Suppressor macrophage treated with lipopolysaccharide for 1 hour (primary cell): ENCODE data around the gene FAM240A.
"Not testable (repeated sequence)": the region's sequence is repeated elsewhere in the genome, so short reads cannot be mapped to it uniquely, and the experiment has no call there.

ENCODE experiments used
- DNase-seq, 3 donors: peaks; one replicate each; pipeline ENCODE4 v3.0.0-alpha.2; 2020 to 2022

Gene FAM240A

DNA sequence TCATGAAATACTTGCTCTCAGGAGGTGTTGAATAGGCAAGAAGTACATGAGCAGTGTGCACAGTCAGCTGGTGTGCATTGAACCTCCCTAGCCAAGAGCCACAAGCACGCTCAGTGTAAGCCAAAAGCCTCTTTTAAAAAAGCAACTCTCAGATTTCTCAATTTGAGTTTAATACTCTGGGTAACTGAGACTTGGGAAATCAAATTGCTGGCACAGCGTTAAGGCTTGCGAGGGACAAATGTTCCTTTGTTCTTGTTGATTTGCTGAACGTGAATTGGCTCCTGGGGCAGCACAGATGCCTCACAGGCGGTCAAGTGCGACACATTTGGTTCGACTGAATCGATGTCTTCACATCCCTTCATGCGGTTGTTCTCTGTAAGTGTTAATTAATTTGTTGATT lies at the start of gene FAM240A:
Gene FAM240A, plus strand, starts transcription at position 202 of the 400 bp plus-strand sequence. Its CDS starts 159 bp downstream, at position 361.
- no peak for DNase-seq

DNA sequence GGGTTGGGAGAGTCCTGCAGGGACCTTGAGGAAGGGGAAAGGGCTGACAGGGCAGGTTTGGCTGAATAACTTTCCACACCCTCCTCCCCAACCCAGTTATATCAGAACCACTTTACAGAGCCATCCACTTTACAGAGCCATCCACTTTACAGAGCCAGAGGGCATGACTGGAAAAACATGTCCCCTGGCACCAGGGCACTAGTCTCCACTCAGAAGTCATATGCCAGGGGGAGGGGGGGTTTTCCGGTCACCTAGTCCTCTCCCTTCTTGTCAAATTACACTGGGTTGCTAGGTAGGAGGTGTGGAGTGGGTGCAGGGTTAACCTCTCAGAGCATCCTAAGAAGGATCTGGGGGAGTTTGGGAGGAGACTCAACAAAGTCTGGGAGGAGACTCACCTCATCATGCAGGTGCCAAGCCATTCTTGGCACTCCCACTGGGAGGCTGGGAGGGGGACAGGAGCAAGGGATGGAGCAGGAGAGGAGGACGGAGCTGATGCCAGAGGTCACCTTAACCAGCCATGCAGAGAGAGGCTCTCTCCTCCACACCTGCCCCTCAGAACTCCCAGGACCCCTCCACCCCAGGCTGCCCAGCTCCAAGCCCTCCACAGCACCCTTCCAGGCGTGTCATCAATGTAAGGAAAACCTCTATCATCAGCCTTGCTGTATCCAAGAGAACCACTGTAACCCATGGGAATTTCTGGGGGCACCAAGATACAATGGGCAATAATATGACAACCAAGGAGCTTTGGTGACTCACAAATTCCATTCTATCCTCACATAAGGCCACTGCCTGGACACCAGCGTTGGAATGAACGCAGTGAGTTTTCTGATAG lies 47.9 kb upstream of the FAM240A start:
- no peak for DNase-seq

DNA sequence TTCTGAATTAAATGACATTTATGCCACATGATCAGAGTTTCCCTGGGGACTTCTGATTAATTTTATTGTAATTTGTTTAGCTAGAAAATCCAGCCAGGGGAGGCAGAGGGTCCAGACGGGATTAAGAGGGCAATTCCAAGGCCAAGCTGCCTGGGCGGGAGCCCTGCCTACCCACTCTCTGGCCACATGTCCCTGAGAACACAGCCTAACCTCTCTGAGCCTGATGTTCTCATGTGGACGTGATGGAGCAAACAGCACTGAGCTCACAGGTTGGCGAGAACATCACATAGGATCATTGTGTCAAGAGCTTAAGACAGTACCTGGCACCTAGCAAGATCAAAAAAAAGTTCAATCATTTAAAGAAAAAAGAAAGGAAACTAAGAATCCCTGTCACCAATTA lies 47.2 kb upstream of the FAM240A start:
- DNase-seq: no peak

DNA sequence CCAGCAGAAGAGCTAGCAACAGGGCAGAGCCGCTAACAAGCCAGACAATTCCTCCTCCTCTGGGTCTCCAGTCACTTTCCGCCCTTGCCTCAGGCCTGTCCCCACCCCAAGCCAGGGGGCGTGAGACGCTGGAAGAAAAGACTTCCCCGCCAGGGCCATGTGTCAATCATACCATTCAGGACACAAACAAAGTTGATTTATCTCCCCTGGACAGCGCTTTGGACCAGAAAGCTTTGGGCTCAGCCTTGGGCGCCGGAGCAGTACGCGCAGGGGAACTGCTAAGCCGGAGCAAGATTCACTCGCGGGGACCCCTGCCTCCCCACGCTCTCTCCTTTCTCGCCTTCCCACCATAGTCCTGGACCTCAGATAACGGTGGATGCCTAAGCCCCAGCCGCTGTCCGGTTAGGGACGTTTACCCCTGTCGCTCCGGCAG lies 46.7 kb upstream of the FAM240A start:
- peak in 2 of 3 donors; percentile 11 to 28 for DNase-seq

DNA sequence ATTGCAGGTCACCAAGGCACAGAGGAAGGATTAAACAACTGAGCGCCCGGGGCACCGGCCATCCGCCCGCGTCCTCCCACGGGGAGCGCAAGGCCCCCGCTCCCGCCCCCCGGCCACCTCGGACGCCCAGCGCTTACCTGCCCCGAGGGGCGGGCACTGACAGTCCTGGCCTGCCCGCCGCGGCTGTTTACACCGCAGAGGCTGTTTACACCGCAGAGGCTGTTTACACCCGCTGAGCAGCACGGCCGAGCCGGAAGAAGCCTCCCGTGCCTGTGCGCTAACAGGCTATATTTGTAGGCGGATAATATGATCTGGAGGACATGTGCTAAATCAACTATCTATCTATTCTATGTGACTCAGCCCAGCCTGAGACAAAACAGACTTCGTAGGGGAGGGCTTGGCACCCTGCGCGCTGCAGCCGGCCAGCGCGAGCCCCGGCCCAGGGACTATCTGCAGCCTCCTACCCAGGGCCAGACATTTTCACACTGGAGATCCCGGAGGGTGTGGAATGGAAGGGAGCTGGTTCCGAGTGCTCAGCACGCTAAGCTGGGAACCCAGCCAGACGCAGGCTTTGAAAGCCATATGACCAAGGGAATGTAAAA lies 46.2 kb upstream of the FAM240A start, which contains the start of gene LRRC2:
Gene LRRC2, minus strand, starts transcription at position 263 of the 602 bp plus-strand sequence. CDS start 14,711 bp downstream, outside the sequence.
- peak; percentile 29 to 49 (median 35) for DNase-seq

DNA sequence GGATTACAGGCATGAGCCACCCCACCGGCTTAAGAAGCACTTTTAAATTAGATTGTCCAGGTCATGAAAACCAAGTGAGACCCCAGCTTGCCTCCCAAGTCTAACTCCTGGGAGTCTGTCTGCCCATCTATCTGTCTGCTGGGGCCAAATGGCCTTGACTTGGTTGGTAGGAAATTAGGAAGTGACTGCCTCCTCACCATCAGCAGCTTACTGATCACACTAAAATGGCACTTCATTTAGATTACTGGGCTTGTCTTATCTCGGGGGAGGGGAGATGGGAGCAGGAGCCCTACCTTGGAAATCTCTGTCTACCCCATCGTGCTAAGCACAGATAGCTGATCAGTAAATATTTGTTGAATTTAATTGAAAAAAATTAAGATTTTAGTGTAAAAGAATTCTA lies 40.6 kb upstream of the FAM240A start:
- no peak for DNase-seq

DNA sequence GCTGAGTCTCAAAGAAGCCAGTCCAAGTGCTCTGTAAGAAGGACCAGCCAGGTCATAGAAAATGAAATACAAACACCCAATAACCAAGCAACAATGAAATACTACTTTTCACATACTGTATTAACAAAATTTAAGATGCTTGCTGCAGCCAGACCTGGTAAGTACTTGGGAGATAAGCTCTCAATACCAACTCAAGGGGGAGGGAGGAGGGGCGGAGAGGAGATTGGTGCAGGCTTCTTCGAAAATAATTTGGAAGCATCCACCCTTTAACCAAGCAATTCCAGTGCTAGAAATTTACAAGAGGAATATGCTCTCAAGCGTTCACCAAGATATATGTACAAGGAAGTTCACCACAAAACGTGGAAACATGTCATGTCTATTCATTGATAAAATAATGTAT lies 38.6 kb upstream of the FAM240A start:
- DNase-seq: no peak

DNA sequence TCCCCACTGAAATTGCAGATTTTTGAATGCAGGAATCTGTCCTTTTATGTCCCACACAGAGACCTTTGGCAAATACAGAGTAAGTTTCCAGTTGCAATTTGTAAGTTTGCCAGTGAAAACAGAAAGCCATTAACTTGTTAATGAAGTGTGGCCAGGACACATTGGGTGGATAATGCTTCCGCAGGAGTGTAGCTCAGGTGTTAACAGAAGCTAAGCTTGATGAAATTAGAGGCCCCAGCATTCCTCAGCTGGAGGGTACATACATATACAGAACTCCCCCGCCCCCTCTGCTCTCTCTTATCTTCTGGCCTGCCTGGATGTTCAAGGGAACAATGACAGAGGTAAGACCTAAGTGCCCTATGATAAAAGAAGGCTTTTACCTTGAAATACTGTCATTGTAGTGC lies 38.1 kb upstream of the FAM240A start:
- no peak for DNase-seq

DNA sequence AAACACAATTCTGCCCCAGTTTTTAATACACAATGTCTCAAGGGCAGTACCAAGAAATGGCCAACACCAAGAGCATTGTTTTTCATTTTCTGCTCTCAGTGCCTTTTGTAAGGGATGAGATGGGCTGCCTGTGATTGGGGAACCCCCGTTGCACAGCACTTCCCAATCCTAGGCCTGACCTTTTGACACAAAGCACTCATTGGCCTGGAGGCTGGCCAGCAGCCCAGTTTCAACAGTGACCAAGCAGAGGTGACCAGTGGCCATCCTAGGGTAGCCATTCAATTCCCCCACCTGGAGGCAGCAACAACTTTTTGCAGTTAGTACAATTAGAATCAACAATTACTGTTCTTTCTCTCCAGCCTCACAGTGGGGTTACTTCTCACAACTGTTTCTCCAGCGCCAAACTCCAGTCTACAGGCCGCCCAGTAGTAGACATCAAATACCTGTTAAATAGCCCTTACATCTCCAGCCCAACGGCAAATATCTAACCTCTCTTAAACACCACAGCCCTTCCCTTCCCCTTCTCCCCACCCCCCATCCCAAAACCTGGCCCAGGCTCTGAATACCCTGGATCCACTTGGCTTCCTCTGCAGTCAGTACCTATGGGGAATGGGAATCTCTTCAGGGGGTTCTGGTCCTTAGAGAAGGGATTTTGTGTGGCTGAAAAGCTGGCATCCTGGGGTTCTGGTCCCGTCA lies 37.3 kb upstream of the FAM240A start:
- DNase-seq: peak; percentile 44 to 53 (median 44)

DNA sequence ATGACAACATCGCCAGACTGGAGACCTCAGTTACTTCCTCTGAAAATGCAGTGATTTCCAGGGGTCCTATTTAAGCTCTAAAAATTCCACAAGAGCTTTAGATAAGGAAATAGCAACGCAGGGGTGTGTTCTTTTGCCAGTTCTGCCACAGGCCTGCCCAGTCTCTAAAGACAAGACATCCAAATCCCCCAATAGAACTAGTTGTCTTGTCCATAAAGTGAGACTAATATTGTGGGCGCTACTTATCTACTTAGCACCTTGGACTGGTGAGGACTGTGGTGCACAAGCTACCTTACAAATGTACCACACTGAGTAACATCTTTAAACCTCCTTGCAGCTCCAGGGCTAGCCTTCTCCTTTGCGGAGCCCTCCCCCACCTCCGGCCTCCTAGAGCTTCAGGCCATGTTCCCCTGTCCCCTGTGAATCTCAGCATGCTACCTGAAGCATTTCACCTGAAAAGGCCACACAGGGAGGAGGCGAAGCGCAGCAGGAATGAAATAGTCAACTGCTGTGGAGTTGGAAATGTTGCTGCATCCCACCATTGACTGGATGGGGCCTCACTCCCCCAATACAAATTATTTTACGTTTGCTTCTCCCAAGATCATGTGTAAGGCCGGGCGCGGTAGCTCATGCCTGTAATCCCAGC lies 36.6 kb upstream of the FAM240A start:
- no peak for DNase-seq

DNA sequence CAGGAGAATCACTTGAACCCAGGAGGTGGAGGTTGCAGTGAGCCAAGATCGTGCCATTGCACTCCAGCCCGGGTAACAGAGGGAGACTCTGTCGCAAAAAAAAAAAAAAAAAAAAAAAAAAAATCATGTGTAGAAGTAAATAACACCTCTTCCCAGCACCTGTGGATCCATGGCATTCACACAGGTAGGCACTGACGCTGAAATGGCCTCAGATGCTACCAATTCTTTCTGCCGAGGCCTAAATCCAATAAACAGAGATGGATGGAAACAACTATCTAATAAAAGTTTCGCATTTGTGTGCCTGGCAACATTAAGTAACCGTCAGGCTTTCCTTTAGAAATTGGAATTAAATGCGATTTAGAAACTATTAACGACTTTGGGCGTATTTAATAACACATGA lies 35.9 kb upstream of the FAM240A start:
- DNase-seq: no peak

DNA sequence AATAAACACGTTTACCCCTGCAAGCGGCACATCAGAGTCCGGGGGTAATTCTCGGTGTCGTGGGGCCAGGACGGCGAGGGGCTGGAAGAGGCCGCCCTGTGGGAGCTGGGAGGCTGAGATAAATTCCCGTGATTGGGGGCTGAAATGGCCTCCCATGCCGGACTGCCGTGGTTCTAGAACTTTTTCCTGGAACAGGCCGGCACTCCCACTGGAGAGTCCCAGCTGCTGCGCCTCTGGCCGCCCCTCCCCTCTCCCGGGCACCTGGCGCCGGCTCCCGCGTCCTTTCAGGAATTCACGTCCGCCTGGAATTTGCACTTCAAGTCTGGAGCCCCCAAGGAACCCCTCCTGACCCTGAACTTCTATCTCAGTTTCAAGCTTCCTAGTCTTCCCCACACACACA lies 35.4 kb upstream of the FAM240A start:
- DNase-seq: no peak

DNA sequence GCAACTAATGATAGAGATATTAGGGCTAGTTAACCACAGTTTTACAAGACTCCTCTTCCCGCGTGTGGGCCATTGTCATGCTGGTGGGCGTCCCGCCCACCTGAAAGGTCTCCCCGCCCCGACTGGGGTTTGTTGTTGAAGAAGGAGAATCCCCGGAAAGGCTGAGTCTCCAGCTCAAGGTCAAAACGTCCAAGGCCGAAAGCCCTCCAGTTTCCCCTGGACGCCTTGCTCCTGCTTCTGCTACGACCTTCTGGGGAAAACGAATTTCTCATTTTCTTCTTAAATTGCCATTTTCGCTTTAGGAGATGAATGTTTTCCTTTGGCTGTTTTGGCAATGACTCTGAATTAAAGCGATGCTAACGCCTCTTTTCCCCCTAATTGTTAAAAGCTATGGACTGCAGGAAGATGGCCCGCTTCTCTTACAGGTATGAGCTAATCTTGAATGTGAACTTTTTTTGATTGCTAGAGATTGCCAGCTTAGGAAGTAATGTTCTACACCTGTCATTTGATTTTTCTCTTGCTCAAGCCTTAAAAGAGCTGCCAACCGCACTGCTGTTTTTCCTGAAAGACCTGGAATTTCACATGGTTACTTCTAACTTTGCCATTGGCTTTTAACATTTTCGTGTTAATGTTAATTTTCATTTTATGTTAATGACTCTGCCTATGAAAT lies 34.6 kb upstream of the FAM240A start:
- DNase-seq: not testable (repeated sequence)

DNA sequence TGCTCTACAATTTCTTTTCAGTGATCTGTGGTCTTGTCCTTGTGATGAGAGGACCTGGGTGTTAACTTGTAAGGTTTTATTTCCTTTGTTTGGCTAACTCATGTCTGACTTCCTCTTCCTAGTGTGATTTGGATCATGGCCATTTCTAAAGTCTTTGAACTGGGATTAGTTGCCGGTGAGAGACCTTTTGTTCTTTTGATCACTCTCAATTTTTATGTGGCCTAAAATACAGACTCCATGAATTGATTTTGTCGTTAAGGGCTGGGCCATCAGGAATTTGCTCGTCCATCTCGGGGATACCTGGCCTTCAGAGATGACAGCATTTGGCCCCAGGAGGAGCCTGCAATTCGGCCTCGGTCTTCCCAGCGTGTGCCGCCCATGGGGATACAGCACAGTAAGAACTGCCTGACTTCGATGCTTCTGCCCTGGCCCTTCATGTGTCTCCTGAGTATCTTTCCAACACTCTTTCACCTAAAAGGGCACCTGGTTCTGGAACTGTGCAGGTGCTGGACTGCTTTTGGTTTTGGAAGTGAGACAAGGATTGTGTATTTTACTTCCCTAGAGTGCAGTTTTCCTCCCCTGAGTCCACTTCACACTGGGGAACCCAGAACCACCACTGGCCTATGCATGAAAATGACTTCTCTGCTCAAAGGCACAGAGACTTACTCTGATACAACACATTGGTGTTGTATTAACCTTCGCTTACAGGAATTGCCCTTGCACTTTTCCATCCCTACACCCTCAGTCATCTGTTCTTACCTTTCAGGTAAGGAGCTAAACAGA lies 33.2 kb upstream of the FAM240A start:
- DNase-seq: peak in 1 of 3 donors; percentile 13

DNA sequence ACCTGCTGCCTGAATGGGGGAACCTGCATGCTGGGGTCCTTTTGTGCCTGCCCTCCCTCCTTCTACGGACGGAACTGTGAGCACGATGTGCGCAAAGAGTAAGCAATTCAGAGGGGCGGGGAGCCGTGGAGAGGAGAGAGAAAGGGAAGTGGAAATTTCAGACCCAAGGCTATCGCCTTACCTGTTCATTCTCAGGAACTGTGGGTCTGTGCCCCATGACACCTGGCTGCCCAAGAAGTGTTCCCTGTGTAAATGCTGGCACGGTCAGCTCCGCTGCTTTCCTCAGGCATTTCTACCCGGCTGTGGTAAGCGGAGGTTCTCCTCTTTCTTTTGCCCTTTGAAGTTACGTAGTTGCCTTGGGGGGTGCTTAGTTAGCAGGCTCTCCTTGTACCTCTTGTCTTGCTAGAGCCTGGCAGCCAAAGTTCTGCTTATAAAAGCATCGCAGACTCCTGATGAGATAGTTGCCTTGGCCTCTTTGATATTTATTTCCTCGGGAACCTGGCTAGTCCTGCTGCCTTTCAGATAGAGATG lies 32.5 kb upstream of the FAM240A start:
- DNase-seq: no peak

DNA sequence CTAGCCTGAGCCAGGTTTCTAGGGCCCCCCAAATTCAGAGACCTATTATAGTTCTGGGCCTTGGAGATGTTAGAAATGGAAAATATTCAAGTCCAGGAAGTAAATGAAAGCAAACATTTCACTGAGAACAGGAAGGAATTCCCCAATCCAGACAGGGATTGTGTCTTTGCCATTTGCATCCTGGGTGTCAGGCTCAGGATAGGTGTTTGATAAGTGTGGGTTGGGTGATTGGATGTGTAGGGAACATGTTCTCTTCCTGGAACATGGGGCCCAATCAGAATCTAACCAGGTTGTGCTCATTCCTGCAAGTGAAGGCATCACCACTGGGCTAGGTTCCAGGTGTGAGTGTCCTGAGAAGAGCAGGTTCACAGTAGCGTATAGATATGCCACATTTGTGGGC lies 31.6 kb upstream of the FAM240A start:
- no peak for DNase-seq

DNA sequence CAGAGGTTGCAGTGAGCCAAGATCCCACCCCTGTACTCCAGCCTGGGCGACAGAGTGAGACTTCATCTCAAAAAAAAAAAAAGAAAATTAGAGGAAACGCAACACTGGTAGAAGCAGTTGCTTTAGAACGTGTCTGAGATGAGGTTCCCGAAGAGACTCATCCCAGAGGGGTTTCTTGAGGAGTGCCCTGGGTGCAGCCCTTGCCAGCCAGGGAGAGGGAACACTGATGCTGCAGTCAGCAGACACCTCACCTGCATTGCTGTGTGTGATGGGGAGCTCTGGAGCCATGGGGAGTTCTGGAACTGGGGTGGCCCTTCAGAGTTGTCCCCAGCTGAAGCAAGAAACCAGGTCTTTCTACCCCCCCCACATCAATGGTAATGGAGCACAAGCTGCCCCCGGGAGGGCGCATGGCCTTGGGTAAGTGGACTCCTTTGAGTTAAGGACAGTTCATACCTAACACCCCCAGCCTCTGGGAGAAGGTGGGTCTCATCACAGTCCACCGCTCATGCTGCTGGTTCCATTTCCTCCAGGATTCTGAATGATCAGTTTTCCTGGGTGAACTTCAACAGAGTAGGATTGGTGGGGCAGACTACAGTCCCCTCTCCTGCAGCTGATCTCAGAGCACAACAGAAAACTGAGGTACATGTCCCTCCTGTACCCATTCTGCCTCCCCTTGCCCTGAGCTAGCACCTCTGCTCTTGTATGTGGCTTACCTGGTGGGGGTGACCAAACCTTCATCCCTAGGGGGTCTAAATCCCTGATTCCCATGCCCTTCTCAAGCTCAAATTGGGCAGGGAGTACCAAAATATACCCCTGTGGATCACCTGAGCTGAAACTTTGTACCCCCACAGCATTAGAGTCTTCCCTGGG lies 27.5 kb upstream of the FAM240A start:
- no peak for DNase-seq

DNA sequence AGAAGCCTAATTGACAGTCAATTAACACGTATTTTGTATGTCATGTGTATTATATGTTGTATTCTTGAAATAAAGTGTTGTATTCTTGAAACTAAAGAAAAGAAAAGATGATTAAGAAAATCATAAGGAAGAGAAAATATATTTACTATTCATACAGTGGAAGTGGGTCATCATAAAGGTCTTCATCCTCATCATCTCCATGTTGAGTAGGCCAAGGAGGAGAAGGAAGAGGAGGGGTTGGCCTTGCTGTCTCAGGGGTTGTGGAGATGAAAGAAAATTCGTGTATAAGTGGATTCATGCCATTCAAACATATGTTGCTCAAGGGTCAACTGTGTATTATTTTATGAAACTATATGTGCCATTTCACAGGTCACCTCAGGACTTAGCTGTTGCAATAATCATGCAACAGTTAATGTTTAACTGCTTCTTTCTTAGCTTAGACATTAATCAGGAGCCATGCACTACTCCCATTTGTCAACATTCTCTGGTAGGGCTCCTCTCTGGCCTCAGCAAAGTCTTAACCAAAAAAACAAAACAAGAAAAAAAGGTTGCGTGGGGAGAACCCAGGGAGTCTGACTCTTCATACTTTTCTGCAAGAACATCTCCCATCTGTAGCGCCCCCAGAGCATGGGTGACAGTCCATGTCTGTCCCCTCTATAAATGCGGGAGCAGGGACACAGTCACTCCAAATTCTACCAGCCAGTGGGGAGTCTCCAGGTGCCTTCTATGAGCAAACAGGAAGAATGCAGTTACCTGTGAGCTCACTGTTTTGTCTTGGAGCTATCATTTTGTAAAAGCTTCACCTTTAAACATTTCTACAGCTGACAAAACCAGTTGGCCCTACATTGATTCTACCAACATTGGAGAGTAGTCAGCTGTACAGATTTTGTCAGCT lies 26.3 kb upstream of the FAM240A start:
- no peak for DNase-seq

DNA sequence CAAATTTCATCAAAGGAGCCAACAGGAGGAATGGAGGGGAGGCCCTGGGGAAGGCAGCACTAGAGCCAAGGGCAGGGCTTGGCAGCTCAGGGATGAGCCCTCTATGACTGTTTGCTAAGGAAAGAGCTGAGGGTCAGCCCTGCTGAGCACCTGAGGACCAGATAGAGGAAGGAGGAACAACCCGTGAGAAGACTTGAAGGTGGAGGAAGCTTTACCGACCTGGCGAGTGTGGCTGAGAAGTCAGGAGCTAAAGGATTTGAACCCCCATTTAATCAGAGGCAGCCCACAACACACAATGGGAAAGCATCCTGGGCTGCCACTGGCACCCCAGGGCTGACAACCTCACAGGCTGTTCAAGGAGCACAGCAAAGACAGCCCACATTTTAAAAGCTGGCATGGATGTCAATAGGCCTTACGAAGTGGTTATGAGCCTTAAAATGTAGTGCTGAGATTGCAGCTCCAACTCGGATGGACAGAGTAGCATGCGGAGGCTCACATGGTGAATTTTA lies 25.5 kb upstream of the FAM240A start:
- DNase-seq: no peak
